Neural progenitor cell (in vitro differentiated cells): Measurements from ENCODE around the gene USP1. TPM values are rescaled to one million over a fixed set of nuclear protein-coding genes. Genes with fewer than 3 reads are reported as not detected.

Experiments
- DNase-seq: peaks from one replicate; pipeline ENCODE4 v3.0.0-alpha.2; 2016; ENCODE audit warnings: low spot score
- H2AFZ ChIP-seq: fragments of 200-600 bp; sonication (generic); replicated peaks from 2 replicates; pipeline ENCODE4 v1.6.1; 2016; ENCODE audit warnings: antibody characterized with exemption
- H3F3A ChIP-seq: fragments of 200-600 bp; sonication (generic); 2 replicates; pipeline ENCODE4 v1.6.1; 2016; ENCODE audit warnings: antibody characterized with exemption, low read depth
- H3K27ac ChIP-seq: fragments of 200-600 bp; sonication (generic); 2 replicates; pipeline ENCODE4 v1.5.1; 2016; ENCODE audit warnings: mild to moderate bottlenecking
- H3K27me3 ChIP-seq: fragments of 200-600 bp; sonication (generic); 2 replicates; pipeline ENCODE4 v1.6.1; 2016; ENCODE audit warnings: mild to moderate bottlenecking, moderate library complexity
- H3K36me3 ChIP-seq: fragments of 200-600 bp; sonication (generic); 2 replicates; pipeline ENCODE4 v1.5.1; 2016
- H3K4me1 ChIP-seq: fragments of 200-600 bp; sonication (generic); 2 replicates; pipeline ENCODE4 v1.6.1; 2016; ENCODE audit warnings: mixed run types
- H3K4me2 ChIP-seq: fragments of 200-600 bp; sonication (generic); 2 replicates; pipeline ENCODE4 v1.6.1; 2016
- H3K4me3 ChIP-seq: fragments of 200-600 bp; sonication (generic); 2 replicates; pipeline ENCODE4 v1.5.1; 2016
- H3K79me2 ChIP-seq: fragments of 200-600 bp; sonication (generic); 2 replicates; pipeline ENCODE4 v1.6.1; 2016; ENCODE audit warnings: low read depth
- H3K9ac ChIP-seq: fragments of 200-600 bp; sonication (generic); 2 replicates; pipeline ENCODE4 v1.6.1; 2016
- H3K9me3 ChIP-seq: fragments of 200-600 bp; sonication (generic); 2 replicates; pipeline ENCODE4 v1.5.1; 2016; ENCODE audit warnings: low read depth
- H4K20me1 ChIP-seq: fragments of 200-600 bp; sonication (generic); 2 replicates; pipeline ENCODE4 v1.6.1; 2016; ENCODE audit warnings: low read depth
- H3K27ac Mint-ChIP-seq: 3 replicates; pipeline ENCODE4 v1.8.0; 2021; ENCODE audit warnings: mixed read lengths
- H3K27me3 Mint-ChIP-seq: 2 replicates; pipeline ENCODE4 v1.8.0; 2022; ENCODE audit warnings: low read depth, mild to moderate bottlenecking, inconsistent platforms, moderate library complexity, mixed read lengths; ENCODE audit not compliant: insufficient read depth
- H3K36me3 Mint-ChIP-seq: 3 replicates; pipeline ENCODE4 v1.8.0; 2021; ENCODE audit warnings: mixed read lengths
- H3K4me1 Mint-ChIP-seq: 3 replicates; pipeline ENCODE4 v1.8.0; 2021; ENCODE audit warnings: mixed read lengths
- H3K4me3 Mint-ChIP-seq: 3 replicates; pipeline ENCODE4 v1.8.0; 2021; ENCODE audit warnings: mild to moderate bottlenecking, moderate library complexity, mixed read lengths
- H3K9me3 Mint-ChIP-seq: 3 replicates; pipeline ENCODE4 v1.8.0; 2020; ENCODE audit warnings: mixed read lengths
- EZH2 ChIP-seq: fragments of 200-600 bp; sonication (generic); IDR thresholded peaks from 2 replicates; pipeline ENCODE4 v1.6.1; 2017; ENCODE audit warnings: antibody characterized with exemption, mild to moderate bottlenecking, moderate library complexity
- EZH2phosphoT487 ChIP-seq: fragments of 200-600 bp; sonication (generic); IDR thresholded peaks from 2 replicates; pipeline ENCODE4 v1.6.1; 2017; ENCODE audit warnings: antibody characterized with exemption
- total RNA-seq: library from RNA; depleted of rRNA; stranded (reverse); fragments of >200 nt; gene quantifications from 2 replicates; pipeline ENCODE4 v1.2.3, GENCODE V29; 2015; ENCODE audit warnings: low replicate concordance
- TF ChIP-seq, protein P1 (sequence below): fragments of 200-600 bp; sonication (generic); IDR thresholded peaks from 2 replicates; pipeline ENCODE4 v1.5.1; 2017; ENCODE audit warnings: antibody characterized with exemption, mild to moderate bottlenecking

USP1 gene, protein sequence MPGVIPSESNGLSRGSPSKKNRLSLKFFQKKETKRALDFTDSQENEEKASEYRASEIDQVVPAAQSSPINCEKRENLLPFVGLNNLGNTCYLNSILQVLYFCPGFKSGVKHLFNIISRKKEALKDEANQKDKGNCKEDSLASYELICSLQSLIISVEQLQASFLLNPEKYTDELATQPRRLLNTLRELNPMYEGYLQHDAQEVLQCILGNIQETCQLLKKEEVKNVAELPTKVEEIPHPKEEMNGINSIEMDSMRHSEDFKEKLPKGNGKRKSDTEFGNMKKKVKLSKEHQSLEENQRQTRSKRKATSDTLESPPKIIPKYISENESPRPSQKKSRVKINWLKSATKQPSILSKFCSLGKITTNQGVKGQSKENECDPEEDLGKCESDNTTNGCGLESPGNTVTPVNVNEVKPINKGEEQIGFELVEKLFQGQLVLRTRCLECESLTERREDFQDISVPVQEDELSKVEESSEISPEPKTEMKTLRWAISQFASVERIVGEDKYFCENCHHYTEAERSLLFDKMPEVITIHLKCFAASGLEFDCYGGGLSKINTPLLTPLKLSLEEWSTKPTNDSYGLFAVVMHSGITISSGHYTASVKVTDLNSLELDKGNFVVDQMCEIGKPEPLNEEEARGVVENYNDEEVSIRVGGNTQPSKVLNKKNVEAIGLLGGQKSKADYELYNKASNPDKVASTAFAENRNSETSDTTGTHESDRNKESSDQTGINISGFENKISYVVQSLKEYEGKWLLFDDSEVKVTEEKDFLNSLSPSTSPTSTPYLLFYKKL
- 67.7 and 106 TPM in 2 replicates for total RNA-seq

DNA sequence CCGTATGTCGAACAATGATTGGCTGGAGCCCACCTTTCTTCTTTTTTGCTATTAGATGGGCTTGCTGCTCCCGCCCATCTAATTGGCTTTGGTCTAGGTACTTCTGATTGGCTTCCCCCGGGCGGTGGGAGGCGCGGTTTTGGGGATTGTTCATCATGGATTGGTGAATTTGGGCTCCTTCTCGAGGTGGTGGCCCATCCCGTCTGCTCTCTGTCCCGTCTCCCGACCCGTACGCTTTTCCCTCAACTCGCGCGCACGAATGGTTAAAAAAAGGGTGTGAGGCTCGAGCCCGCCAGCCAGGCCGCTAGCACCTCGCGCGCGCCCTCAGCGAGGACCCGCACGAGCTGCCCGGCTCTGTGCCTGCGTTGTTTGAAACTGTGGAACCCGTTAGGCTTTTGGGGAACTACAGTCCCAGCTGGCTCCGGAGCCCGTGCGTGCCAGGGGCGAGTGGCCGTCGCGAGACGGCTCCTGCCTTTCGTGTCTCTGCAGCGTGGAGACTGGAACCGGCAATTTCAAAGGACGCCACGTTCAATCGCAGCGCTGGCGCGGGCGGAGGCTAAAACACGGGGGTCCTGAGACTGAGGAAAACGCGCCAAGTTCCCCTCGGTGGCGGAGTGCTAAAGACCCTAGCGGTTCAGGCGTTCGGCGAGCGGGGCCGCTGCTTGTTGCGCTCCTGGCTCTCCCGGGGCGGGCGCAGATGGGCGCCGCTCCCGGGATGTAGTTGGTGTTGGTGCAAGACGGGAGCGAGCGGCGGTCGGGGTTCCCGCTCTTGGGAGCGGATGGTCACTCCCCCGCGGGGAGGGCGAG is at the start of gene USP1:
USP1 (plus strand) TSS at position 584 of the 807 bp plus-strand sequence. CDS start 2,819 bp downstream, outside the sequence.
- H3K27me3 Mint-ChIP-seq, result peaks cover 11% of the 10 kb centered on the region
- Histone ChIP-seq H3K4me2 (peak within 1 kb of the TSS; percentile 92), H3K27ac (peak within 1 kb of the TSS; percentile 100), H3K9ac (peak within 1 kb of the TSS; percentile 92), H2AFZ (peak within 1 kb of the TSS; percentile 90), H3K36me3 (peaks cover 13% of the 10 kb centered on the region), H4K20me1 (peaks cover 43% of the 10 kb centered on the region), H3K9me3 (no peaks in the 10 kb centered on the region), H3K4me3 (peak within 1 kb of the TSS; percentile 92), H3F3A (peaks cover 31% of the 10 kb centered on the region), H3K27me3 (no peaks in the 10 kb centered on the region), H3K79me2 (peaks cover 56% of the 10 kb centered on the region), H3K4me1 (peaks cover 28% of the 10 kb centered on the region)
- TF ChIP-seq, protein P1, sequence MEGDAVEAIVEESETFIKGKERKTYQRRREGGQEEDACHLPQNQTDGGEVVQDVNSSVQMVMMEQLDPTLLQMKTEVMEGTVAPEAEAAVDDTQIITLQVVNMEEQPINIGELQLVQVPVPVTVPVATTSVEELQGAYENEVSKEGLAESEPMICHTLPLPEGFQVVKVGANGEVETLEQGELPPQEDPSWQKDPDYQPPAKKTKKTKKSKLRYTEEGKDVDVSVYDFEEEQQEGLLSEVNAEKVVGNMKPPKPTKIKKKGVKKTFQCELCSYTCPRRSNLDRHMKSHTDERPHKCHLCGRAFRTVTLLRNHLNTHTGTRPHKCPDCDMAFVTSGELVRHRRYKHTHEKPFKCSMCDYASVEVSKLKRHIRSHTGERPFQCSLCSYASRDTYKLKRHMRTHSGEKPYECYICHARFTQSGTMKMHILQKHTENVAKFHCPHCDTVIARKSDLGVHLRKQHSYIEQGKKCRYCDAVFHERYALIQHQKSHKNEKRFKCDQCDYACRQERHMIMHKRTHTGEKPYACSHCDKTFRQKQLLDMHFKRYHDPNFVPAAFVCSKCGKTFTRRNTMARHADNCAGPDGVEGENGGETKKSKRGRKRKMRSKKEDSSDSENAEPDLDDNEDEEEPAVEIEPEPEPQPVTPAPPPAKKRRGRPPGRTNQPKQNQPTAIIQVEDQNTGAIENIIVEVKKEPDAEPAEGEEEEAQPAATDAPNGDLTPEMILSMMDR, result peak; percentile 18
- no peak for TF ChIP-seq EZH2phosphoT487
- peaks cover 19% of the 10 kb centered on the region for H3K4me1 Mint-ChIP-seq
- peak within 1 kb of the TSS; percentile 95 for H3K4me3 Mint-ChIP-seq
- peak; percentile 100 for DNase-seq
- peak within 1 kb of the TSS; percentile 99 for H3K27ac Mint-ChIP-seq
- no peaks in the 10 kb centered on the region for H3K9me3 Mint-ChIP-seq
- peaks cover 8% of the 10 kb centered on the region for H3K36me3 Mint-ChIP-seq

DNA sequence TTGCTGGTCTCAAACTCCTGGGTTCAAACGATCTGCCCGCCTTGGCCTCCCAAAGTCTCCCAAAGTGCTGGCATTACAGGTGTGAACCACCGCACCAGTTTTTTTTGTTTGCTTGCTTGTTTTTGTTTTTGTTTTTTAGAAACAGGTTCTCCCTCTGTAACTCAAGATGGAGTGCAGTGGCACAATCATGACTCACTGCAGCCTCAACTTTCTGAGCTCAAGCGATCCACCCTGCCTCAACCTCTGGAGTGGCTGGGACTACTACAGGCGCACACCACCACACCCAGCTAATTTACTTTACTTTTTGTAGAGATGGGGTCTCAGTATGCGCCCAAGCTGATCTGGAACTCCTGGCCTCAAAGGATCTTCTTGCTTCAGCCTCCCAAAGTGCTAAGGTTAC is 47.3 kb upstream of the USP1 start:
- no peak overlapping the region for H3K4me3 ChIP-seq
- H3F3A ChIP-seq, result peaks cover 1% of the 10 kb centered on the region
- Mint-ChIP-seq H3K4me1 (peaks cover 26% of the 10 kb centered on the region), H3K4me3 (no peak overlapping the region), H3K27ac (no peak overlapping the region), H3K27me3 (peaks cover 14% of the 10 kb centered on the region), H3K36me3 (no peaks in the 10 kb centered on the region), H3K9me3 (no peaks in the 10 kb centered on the region)
- H3K4me2 ChIP-seq, result no peak overlapping the region
- peaks cover 22% of the 10 kb centered on the region for H3K4me1 ChIP-seq
- H3K27me3 ChIP-seq, result no peaks in the 10 kb centered on the region
- no peaks in the 10 kb centered on the region for H3K9me3 ChIP-seq
- H3K79me2 ChIP-seq, result no peaks in the 10 kb centered on the region
- TF ChIP-seq EZH2phosphoT487 (no peak), EZH2 (no peak)
- TF ChIP-seq, protein P1, result no peak
- H3K27ac ChIP-seq, result no peak overlapping the region
- H3K9ac ChIP-seq, result no peak overlapping the region
- H2AFZ ChIP-seq, result no peak overlapping the region
- no peaks in the 10 kb centered on the region for H3K36me3 ChIP-seq
- H4K20me1 ChIP-seq, result no peaks in the 10 kb centered on the region
- DNase-seq, result no peak

DNA sequence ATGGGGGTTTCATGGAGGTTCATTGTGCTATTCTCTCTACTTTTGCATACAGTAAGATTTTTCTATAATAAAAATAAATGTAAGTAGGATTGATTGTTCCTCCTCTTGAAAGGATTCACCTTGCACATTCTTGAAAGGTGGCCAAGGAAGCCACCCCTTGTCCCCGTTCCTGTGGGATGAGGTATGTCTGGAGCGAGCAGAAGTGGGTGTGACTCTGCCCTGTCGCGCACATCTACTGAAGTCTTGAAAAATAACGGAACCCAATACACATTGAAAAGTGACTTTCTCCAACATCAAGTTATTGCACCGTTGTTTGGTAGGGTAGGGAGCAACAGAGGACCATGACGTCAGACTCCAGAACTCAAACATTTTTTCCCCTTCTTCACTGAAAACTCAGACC is 46.8 kb upstream of the USP1 start:
- Histone ChIP-seq H3K9me3 (no peaks in the 10 kb centered on the region), H3K4me1 (peaks cover 18% of the 10 kb centered on the region), H3F3A (no peaks in the 10 kb centered on the region), H3K4me2 (no peak overlapping the region), H4K20me1 (no peaks in the 10 kb centered on the region), H3K36me3 (no peaks in the 10 kb centered on the region), H3K79me2 (no peaks in the 10 kb centered on the region), H3K27ac (no peak overlapping the region), H3K4me3 (no peak overlapping the region), H3K9ac (no peak overlapping the region), H2AFZ (no peak overlapping the region), H3K27me3 (no peaks in the 10 kb centered on the region)
- TF ChIP-seq EZH2phosphoT487 (no peak), EZH2 (no peak)
- H3K36me3 Mint-ChIP-seq, result no peaks in the 10 kb centered on the region
- peaks cover 23% of the 10 kb centered on the region for H3K4me1 Mint-ChIP-seq
- no peaks in the 10 kb centered on the region for H3K9me3 Mint-ChIP-seq
- H3K27ac Mint-ChIP-seq, result no peak overlapping the region
- DNase-seq, result no peak
- H3K27me3 Mint-ChIP-seq, result peaks cover 17% of the 10 kb centered on the region
- no peak overlapping the region for H3K4me3 Mint-ChIP-seq
